ENCODE results near the gene EGLN3. TPM values are rescaled to one million over a fixed set of nuclear protein-coding genes. Genes with fewer than 3 reads are reported as not detected.
A peak's percentile ranks its signal among the peaks of the same experiment; 100 is the strongest.
"Not testable (repeated sequence)": the region's sequence is repeated elsewhere in the genome, so short reads cannot be mapped to it uniquely, and the experiment has no call there.

Gene EGLN3
- 10 to 100 TPM; 38.1 to 79.9 (median 64.3) TPM for polyA plus RNA-seq (ENCODE audit: insufficient read length in 10 of 10)
- long read RNA-seq, donor 1, transcript EGLN3-201 (5 exons, 2,709 nt): major isoform, 23 of 34 reads
- long read RNA-seq, donor 1, transcript EGLN3-205 (1 exons, 2,849 nt): minor isoform, 10 of 34 reads
- long read RNA-seq, donor 1, partial matches to known transcripts: 0 of 34 reads
- long read RNA-seq, donor 1, other reads (novel, unspliced or antisense): 0 of 34 reads
- long read RNA-seq, donor 2, transcript EGLN3-201 (5 exons, 2,709 nt): major isoform, 25 of 33 reads
- long read RNA-seq, donor 2, transcript EGLN3-205 (1 exons, 2,849 nt): minor isoform, 6 of 33 reads
- long read RNA-seq, donor 2, partial matches to known transcripts: 0 of 33 reads
- long read RNA-seq, donor 2, other reads (novel, unspliced or antisense): 0 of 33 reads
- long read RNA-seq, donor 3, partial matches to known transcripts: 0 of 1 reads
- long read RNA-seq, donor 3, other reads (novel, unspliced or antisense): 0 of 1 reads
- long read RNA-seq, donor 4, transcript EGLN3-201 (5 exons, 2,709 nt): major isoform, 16 of 19 reads
- long read RNA-seq, donor 4, partial matches to known transcripts: 0 of 19 reads
- long read RNA-seq, donor 4, other reads (novel, unspliced or antisense): 0 of 19 reads
- long read RNA-seq, donor 5, transcript EGLN3-201 (5 exons, 2,709 nt): major isoform, 26 of 30 reads
- long read RNA-seq, donor 5, partial matches to known transcripts: 0 of 30 reads
- long read RNA-seq, donor 5, other reads (novel, unspliced or antisense): 0 of 30 reads
- long read RNA-seq, donor 6, transcript EGLN3-201 (5 exons, 2,709 nt): major isoform, 36 of 38 reads
- long read RNA-seq, donor 6, partial matches to known transcripts: 0 of 38 reads
- long read RNA-seq, donor 6, other reads (novel, unspliced or antisense): 0 of 38 reads
- long read RNA-seq, donor 7, transcript EGLN3-205 (1 exons, 2,849 nt): minor isoform, 9 of 19 reads
- long read RNA-seq, donor 7, transcript EGLN3-201 (5 exons, 2,709 nt): major isoform, 10 of 19 reads
- long read RNA-seq, donor 7, partial matches to known transcripts: 0 of 19 reads
- long read RNA-seq, donor 7, other reads (novel, unspliced or antisense): 0 of 19 reads
- long read RNA-seq, donor 8, transcript EGLN3-201 (5 exons, 2,709 nt): major isoform, 12 of 17 reads
- long read RNA-seq, donor 8, transcript EGLN3-205 (1 exons, 2,849 nt): minor isoform, 5 of 17 reads
- long read RNA-seq, donor 8, partial matches to known transcripts: 0 of 17 reads
- long read RNA-seq, donor 8, other reads (novel, unspliced or antisense): 0 of 17 reads
- long read RNA-seq, donor 9, transcript EGLN3-201 (5 exons, 2,709 nt): major isoform, 5 of 5 reads
- long read RNA-seq, donor 9, partial matches to known transcripts: 0 of 5 reads
- long read RNA-seq, donor 9, other reads (novel, unspliced or antisense): 0 of 5 reads

DNA sequence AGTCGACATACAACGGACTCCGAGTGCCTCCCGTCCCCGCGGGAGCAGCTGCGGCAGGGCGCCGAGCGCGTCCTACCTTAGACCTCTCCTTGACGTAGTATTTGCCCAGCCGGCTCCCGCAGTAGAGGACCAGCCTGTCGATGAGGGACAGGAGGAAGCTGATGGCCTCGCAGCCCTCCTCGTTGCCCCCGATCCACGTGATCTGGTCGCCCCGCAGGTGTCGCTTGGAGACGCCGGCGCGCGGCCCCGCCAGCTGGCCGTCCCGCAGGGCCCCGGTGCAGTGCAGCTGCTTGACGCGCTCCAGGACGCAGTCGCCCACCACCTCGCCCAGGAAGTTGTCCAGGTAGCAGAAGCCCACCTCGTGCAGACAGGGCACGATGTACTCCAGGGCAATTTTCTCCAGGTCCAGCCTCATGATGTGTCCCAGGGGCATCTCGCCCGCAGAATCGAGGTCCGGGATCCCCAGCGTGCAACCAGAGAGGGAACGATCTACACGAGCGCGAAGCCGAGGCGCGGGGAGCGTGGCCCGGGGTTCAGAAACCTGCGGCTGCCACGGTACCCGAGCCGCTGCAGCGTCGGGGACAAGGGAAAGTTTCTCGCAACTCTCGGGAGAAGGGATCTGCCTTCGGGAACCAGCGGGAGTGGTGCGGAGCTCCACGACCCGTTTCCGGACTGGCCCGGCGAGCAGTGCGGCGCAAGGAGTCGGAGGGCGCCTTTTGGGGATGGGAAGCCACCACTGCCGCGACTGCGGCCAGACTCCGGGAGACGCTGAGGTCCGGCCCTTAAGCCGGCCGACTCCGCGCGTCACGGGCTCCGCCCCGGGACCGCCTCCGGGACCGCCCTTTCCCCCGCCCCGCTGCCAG, at the start of gene EGLN3:
TSS of gene EGLN3 (minus strand) at position 755 of the 863 bp plus-strand sequence. CDS start at position 433, 322 bp downstream.
- DNase-seq: peak; percentile 80 to 95 (median 92)

DNA sequence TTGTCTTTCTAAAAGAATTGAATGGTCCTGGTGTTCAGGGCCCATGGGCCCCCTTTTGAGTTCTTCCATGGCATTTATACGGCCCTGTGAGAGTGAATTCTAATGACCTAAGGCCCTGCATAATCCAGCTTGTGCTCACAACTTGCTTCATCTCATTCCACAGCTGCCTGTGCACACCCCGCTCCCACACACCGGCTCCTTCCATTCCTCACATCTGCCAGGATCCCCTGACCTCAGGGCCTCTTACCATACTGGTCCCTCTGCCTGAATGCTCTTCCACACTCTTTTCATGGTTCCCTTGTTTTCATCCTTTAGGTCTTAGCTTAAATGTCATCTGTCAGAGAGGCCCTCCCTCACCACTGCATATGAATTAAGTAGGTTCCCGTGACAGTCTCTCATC, 49.5 kb upstream of the EGLN3 start:
- DNase-seq: no peak

DNA sequence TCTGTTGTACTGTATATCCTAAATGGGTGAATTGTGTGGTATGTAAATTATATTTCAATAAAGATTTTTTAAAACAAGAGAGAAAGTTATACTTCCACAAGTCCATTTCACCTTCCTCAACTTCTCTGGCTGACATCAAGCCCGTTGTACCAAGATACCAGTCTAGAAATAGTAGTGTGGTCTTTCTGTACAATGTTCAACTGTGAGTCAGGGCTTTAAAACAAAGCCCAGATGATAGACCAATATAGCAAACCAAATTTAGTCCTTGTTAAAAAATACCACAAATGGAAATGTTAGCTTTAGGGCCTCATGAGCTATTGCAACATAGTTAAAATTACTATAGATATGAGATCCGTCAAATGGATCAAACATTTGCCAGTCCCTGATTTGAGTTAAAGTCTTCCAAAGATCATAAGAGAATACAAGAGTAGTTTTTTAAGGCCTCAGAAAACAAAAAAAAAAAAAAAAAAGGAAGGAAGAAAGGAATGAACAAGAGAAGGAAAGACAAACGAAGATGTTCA, 49.0 kb upstream of the EGLN3 start:
- DNase-seq: no peak

DNA sequence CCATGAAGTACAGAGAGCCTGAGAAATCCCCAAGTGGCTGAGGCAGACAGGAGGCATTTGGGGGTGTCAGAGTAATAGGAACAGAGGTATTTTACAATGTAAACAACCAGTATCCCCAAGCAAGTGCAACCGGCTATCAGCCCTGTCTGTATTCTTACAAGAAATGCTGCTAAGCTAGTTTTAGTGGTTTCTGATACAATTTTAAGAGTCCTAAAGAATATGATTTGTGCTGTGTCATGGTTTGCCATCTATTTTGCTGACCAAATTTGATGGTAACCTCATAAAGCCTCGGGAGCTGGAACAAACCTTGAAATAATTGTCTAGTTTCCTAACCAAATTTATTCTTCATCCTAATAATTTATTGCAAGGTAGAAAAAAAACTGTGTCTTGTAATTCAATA, 46.7 kb upstream of the EGLN3 start:
- DNase-seq: no peak

DNA sequence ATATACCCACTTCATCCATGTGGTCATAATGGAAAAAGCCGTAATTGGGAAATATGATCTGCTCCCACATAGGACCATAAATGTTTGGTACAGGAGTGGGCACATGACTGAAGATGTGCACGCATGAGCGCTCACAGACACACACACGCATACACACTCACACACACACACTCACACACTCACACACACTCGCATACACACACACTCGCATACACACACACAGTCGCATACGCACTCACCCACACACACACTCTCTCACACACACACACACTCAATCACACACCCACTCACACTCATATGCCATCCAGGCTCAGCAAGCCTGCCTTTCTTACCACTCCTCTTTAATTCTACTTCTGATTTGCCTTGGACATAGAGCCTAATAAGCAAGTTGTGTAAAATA, 45.6 kb upstream of the EGLN3 start:
- DNase-seq: no peak

DNA sequence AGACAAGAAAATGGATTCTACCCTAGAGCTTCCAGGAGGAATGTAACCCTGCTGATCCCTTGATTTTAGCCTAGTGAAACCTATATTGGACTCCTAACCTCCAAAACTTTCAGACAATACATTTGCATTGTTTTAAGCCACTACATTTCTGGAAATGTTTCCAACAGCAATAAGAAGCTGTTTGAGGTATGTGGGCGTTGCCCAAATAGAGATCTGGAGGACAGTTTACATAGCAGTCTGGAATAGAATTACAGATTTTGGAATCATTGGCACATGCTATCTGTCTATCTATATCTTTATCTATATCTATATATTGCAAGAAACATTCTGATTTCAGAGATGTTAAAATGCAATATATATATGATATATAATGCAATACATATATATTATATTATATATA, 42.4 kb upstream of the EGLN3 start:
- DNase-seq: no peak

DNA sequence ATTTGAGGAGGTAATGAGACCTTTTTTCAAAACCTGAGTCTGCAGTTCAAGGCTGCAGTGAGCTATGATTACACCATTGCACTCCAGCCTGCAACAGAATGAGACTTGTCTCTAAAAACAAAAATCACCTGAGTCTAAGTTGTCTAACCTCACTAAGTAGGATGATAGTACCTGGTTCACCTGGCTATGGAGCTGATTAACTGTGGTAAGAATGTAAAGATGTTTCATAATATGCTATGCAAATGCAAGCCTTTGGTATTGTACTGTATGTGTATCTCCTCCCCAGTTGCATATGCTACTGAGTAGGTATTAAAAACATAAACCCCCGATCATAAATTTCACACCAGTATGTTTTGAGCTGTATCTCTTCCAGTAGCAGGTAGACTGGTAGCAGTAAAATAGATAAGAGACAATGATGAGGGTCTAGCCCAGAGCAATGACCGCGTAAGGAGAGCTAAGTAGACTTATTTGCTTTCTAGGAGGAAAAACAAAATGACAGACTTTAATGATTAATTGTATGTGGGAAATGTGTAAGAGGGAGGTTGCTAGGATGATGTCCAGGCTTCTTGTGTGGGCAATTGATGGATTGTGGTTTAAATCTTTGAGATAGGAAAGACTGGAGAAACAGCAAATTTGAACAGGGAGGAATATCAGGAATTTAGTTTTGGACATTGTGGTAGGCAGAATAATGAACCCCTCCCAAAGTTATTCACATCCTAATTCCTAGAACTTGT, 41.6 kb upstream of the EGLN3 start:
- DNase-seq: no peak

DNA sequence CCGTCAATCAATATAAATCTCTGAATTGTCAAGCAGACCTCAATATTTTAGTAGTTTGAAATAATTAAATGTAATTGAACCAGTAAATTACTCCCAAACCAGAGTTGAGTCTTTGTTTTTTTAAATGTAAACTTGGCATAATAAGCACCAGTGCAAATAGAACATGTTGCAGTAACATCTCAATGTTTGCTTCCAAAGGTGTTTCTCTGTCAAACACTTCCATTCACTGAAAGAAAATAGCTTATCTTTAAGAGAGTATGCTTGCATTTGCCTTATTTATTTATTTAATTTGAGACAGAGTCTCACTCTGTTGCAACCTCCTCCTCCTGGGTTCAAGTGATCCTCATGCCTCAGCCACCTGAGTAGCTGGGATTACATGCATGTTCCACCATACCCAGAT, 39.9 kb upstream of the EGLN3 start:
- DNase-seq: no peak

DNA sequence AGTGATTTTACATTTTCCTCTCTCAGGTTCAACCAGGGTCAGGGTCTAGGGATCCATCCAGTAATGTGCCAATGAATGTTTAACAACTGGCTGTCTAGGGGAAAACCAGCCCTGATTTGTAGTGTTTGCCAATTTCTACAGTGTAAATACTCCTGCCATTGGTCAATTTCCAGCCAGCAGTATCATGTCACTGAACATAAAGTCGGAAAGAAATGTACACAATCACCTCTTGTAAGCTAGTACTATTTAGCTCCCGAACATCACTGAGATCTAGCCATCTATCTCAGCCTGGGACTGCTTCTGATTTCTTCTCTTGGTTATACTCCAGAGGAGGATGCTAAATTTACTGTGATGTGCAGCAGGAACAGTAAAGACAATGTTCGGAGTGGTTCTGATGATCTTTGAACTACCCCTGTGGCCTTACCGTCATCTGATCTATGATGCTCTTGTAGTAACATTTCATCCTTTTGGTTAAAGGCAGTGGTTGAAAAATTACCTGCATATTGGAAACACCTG, 36.7 kb upstream of the EGLN3 start:
- DNase-seq: no peak

DNA sequence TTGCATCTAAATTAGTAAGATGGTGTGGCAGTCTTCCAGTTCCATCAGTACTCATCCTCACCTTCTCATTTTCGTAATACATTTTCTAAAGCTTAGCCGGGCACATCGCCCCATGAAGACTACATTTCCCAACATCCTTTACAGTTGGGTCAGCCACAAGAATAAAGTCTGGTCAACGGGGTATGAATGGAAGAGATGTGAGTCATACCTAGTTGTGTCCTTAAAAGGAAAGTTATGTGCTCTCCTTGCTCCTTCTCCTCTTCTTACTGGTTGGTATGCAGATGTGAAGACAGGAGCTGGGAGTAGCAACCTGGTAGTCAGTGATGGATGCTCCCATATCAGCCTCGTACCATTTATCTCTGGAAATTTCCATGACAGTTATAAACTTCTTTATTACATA, 35.9 kb upstream of the EGLN3 start:
- DNase-seq: peak in 1 of 3 donors; percentile 72

DNA sequence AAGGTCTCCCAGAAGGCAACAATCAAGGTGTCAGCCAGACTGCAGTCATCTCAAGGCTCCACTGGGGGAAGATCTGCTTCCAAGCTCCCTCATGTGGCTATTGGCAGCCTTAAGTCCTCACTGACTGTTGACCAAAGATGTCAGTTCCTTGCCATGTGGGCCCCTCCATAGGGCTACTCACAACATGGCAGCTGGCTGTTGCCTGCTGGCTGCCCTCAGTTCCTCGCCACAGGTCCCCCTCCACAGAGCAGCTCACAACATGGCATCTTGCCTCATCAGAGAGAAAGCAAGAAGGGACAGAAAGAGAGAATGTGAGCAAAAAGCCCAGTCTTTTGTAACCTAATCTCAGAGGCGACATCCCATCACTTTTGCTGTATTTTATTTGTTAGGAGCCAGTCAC, 34.4 kb upstream of the EGLN3 start:
- no peak for DNase-seq

DNA sequence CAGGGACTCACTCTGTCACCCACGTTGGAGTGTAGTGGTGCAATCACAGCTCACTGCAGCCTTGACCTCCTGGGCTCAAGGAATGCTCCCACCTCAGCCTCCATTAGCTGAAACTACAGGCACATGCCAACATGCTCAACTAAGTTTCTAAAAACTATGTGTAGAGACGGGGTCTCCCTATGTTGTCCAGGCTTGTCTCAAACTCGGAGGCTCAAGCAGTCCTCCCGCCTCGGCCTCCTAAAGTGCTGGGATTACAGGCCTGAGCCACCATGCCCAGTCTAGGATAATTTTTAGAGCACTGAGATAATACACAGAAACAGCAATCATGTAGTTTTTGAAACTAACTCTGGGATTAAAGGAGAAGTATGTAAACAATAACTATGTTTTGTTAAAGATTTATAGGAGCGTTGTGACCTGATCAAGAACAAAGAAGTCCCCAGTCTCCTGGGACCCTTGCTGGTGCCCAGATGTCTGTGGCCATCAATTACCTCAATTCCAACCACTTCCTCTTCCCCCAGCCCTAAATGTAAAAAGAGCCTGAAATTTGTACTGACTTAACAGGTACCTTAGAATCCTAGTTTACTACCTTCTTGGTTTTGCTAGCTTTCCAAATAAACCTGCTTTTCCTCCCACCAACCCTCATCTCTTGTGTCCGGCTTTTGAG, 28.9 kb upstream of the EGLN3 start:
- DNase-seq: no peak

DNA sequence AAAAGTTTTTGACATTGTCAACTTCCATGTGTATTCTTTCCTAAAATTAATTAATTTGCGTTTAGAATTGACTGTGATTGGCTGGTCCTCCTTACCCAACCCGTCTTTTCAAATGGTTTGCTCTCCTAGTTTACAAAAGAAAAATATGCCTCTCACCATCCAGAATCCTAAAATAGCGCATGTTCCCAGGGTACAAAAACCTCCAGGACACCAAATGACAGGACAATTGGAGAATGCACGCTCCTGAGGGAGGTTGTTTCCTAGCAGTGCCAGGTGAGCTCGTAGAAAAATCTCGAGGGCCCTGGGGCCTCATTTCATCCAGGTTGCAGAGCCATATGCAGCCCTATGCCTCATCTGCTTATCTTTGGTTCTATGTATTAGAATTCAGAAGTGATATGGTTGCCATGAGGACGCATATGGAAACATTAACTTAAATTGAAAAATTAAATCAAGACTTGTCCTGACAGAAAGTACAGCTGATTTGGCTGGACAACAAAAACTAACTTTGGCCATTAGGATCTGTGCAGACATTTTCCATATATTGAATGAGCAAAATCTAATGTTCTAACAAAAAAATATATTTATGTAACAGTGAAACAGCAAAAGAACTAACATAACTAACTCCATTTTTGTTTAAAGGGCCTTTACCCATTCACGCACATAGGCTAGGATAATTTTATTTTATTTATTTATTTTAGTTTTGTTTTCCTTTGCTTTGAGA, 28.2 kb upstream of the EGLN3 start:
- peak in 1 of 3 donors; percentile 25 for DNase-seq

DNA sequence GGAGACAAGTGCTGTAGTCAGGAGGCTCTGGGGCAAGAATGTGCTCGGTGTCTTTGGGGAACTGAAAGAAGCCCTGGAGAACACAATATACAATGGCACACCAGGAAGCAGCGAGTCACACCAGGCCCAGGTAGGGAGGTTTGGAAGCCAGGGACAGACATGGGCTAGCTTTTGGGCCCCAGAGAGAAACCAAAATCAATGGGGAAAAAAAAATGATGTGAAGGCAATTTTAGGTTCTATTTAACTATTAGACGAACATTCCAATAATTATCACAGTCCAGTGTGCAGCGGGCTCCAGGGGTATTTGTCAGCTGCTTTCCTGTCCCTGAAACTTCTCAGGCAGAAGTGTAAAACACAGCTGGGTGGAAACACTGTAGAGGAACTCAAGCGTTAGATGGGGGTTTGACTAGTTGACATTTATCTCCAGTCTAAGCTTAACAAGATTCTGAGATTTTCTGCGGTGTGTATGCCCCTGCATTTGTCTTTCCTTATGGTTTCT, 21.8 kb upstream of the EGLN3 start:
- DNase-seq: no peak

DNA sequence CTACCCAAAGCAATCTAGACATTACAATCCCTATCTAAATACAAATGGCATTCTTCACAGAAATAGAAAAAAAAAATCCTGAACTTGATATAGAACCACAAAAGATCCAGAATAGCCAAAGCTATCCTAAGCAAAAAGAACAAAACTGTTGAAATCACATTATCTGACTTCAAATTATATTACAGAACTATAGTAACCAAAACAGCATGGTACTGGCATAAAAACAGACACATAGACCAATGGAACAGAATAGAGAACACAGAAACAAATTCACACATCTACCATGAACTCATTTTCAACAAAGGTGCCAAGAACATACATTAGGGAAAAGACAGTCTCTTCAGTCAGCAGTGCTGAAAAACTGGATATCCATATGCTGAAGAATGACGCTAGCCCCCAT, 19.0 kb upstream of the EGLN3 start:
- DNase-seq: not testable (repeated sequence)

DNA sequence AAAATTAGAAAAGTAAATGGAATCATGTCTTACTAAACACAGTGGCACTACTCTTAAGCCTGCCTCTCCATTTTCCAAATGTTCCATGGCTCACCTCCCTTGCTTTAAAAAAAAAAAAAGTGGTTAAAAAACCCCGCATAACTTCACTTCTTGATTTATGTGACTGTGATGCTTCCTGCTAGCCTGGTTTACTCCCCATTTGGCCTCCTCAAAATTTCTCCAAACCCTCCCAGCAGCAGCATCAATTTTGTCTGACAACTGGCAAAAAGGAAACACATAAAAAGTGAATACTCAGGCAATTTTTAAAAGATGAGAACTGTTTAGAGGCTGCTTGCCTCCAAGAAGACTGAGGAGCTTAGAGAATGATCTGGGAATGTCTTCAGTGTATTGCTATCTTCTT, 17.8 kb upstream of the EGLN3 start:
- no peak for DNase-seq

DNA sequence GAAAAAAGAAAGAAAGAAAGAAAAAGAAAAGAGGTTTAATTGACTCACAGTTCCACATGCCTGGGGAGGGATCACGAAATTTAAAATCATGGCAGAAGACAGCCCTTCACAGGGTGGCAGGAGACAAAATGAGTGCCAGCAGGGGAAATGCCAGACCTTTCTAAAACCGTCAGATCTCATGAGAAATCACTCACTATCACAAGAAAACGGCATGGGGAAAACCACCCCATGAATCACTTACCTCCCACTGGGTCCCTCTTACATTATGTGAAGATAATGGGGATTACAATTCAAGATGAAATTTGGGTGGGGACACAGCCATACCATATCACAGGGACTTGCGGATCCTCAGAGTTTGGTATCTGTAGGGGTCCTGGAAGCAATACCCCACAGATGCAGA, 16.3 kb upstream of the EGLN3 start:
- no peak for DNase-seq

DNA sequence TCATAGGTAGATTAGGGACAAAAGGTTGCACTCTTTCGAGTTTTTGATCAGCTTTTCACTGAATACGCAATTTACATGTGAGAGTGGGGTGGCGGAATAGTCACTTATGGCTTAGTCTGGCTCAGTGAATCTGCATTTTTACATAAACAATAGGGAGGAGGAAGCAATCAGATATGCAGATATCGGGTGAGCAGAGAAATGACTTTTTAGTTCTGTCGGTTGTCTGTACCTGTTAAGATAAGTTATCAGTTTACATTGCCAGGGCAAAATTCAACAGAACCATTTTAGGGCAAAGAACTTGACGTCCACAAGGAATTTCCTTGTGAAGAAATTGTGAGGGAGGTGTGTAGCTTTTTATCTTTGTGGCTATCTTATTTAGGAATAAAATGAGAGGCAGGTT, 15.4 kb upstream of the EGLN3 start:
- no peak for DNase-seq

Measured in muscle of back (tissue), 13 donors.